Measurements from ENCODE around the gene ICE2.

Gene ICE2

DNA sequence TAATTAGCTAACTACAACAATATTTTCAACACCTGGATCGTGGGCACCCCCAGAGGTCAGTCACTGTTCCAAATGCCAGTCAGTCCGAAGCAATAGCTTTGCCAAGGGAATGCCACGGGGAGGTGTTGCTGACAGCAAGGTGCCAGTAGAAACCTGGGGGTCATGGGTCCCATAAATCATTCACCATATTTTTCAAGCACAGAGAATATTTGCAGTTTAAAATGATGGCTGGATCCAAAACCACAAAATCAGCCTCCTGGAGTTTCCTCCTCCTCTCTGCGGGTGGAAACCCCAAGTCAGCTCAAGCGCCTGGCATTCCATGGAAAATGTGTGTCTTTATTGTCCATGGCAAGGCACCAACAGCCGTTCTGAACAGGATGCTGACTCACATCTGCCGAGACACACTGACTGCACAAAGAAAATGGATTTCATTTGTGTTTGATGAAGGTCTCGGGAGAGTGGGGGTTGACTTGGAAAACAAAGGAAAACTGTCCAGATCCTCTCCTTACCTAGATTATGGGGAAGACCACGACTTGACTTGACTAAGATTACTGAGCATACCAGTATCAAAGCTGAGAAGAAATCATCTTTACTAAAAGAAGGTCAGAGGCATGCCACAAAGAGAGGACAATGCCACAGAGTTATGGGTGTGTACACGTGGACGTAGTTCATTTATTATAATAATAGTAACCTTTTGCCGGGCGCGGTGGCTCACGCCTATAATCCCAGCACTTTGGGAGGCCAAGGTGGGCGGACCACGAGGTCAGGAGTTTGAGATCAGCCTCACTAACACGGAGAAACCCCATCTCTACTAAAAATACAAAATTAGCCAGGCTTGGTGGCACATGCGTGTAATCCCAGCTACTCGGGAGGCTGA lies 107.5 kb downstream of the ICE2 start:
- H2BK12ac ChIP-seq (ENCODE audit: low read length) = no peak overlapping the region
- H3K4me3 ChIP-seq (ENCODE audit: low read length in 2 of 2) = no peak overlapping the region
- no peak overlapping the region for H3K9ac ChIP-seq (ENCODE audit: low read depth, low read length, poor library complexity)
- no peaks in the 10 kb centered on the region for H3K79me1 ChIP-seq (ENCODE audit: low read depth, low read length)
- H3K4me1 ChIP-seq (ENCODE audit: control insufficient read depth in 2 of 2, insufficient read depth in 1 of 2, low read depth in 1 of 2, low read length in 2 of 2) = peaks cover 24 to 30% of the 10 kb centered on the region in 2 donors
- H3K36me3 ChIP-seq (replicated peaks in 1 of 2; ENCODE audit: control insufficient read depth in 2 of 2, insufficient read depth in 2 of 2, low read length in 2 of 2) = no peaks in the 10 kb centered on the region
- no peak overlapping the region for H2BK15ac ChIP-seq (ENCODE audit: low read length)
- WGBS, 2 donors (ENCODE audit: extremely low coverage in 2 of 2, insufficient read length in 2 of 2, insufficient replicate concordance in 1 of 2) = no CpG with 5 or more reads among the region's 20 CpGs
- no peak overlapping the region for H4K91ac ChIP-seq (ENCODE audit: low read depth, low read length, poor library complexity)
- H4K8ac ChIP-seq (ENCODE audit: low read depth, low read length) = no peak overlapping the region
- H3K4ac ChIP-seq (ENCODE audit: low read length) = no peak overlapping the region
- no peak overlapping the region for H3K27ac ChIP-seq (replicated peaks; ENCODE audit: low read length)
- no peak overlapping the region for H2BK5ac ChIP-seq (ENCODE audit: low read length)
- H2BK120ac ChIP-seq (ENCODE audit: low read depth, low read length) = no peak overlapping the region
- no peaks in the 10 kb centered on the region for H3K27me3 ChIP-seq (ENCODE audit: control insufficient read depth in 3 of 3, insufficient read depth in 3 of 3, low read depth in 1 of 3, low read length in 3 of 3)
- H3K9me3 ChIP-seq (replicated peaks in 1 of 2; ENCODE audit: control insufficient read depth in 2 of 2, insufficient read depth in 1 of 2, low read depth in 1 of 2, low read length in 2 of 2) = peaks cover 0 to 4% of the 10 kb centered on the region in 2 donors
- no peak overlapping the region for H3K18ac ChIP-seq (ENCODE audit: low read length)
- H3K23ac ChIP-seq (ENCODE audit: low read depth, low read length, poor library complexity) = no peak overlapping the region
- DNase-seq (ENCODE audit: low spot score) = no peak
- no peak overlapping the region for H2AK5ac ChIP-seq (ENCODE audit: low read depth, low read length)
- H3K4me2 ChIP-seq (ENCODE audit: insufficient read depth, low read length, poor library complexity, severe bottlenecking) = no peak overlapping the region
- H2AFZ ChIP-seq (ENCODE audit: low read length) = peak overlapping the region; percentile 68
- no peak overlapping the region for H3K14ac ChIP-seq (ENCODE audit: low read length)

DNA sequence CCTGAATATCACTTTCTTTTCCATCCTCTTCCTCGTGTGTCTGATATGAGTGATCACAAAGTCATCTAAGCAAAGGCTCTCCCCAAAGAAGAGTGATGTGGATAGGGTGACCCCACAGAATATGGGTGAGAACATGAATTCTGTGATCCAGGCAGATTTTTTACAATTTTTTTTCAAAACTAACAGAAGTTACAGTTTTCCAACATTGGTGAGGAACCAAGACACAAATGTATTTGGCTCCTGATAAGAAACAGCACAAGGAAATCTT lies 108.1 kb downstream of the ICE2 start:
- Histone ChIP-seq H3K9me3 (replicated peaks in 1 of 2; ENCODE audit: control insufficient read depth in 2 of 2, insufficient read depth in 1 of 2, low read depth in 1 of 2, low read length in 2 of 2) (peaks cover 0 to 4% of the 10 kb centered on the region in 2 donors), H3K4me3 (ENCODE audit: low read length in 2 of 2) (no peak overlapping the region), H3K36me3 (replicated peaks in 1 of 2; ENCODE audit: control insufficient read depth in 2 of 2, insufficient read depth in 2 of 2, low read length in 2 of 2) (no peaks in the 10 kb centered on the region), H4K91ac (ENCODE audit: low read depth, low read length, poor library complexity) (no peak overlapping the region), H3K27ac (replicated peaks; ENCODE audit: low read length) (no peak overlapping the region), H4K8ac (ENCODE audit: low read depth, low read length) (no peak overlapping the region), H3K23ac (ENCODE audit: low read depth, low read length, poor library complexity) (no peak overlapping the region), H3K4me2 (ENCODE audit: insufficient read depth, low read length, poor library complexity, severe bottlenecking) (no peak overlapping the region), H3K4ac (ENCODE audit: low read length) (no peak overlapping the region), H2BK120ac (ENCODE audit: low read depth, low read length) (no peak overlapping the region), H3K14ac (ENCODE audit: low read length) (no peak overlapping the region), H2AK5ac (ENCODE audit: low read depth, low read length) (no peak overlapping the region), H3K27me3 (ENCODE audit: control insufficient read depth in 3 of 3, insufficient read depth in 3 of 3, low read depth in 1 of 3, low read length in 3 of 3) (no peaks in the 10 kb centered on the region), H3K79me1 (ENCODE audit: low read depth, low read length) (no peaks in the 10 kb centered on the region), H2AFZ (ENCODE audit: low read length) (peak overlapping the region; percentile 68), H2BK15ac (ENCODE audit: low read length) (no peak overlapping the region), H2BK5ac (ENCODE audit: low read length) (no peak overlapping the region), H3K9ac (ENCODE audit: low read depth, low read length, poor library complexity) (no peak overlapping the region), H3K18ac (ENCODE audit: low read length) (no peak overlapping the region), H2BK12ac (ENCODE audit: low read length) (no peak overlapping the region), H3K4me1 (ENCODE audit: control insufficient read depth in 2 of 2, insufficient read depth in 1 of 2, low read depth in 1 of 2, low read length in 2 of 2) (peaks cover 20 to 29% of the 10 kb centered on the region in 2 donors)
- DNase-seq (ENCODE audit: low spot score) = no peak
- no CpG with 5 or more reads among the region's 1 CpG for WGBS, 2 donors (ENCODE audit: extremely low coverage in 2 of 2, insufficient read length in 2 of 2, insufficient replicate concordance in 1 of 2)

DNA sequence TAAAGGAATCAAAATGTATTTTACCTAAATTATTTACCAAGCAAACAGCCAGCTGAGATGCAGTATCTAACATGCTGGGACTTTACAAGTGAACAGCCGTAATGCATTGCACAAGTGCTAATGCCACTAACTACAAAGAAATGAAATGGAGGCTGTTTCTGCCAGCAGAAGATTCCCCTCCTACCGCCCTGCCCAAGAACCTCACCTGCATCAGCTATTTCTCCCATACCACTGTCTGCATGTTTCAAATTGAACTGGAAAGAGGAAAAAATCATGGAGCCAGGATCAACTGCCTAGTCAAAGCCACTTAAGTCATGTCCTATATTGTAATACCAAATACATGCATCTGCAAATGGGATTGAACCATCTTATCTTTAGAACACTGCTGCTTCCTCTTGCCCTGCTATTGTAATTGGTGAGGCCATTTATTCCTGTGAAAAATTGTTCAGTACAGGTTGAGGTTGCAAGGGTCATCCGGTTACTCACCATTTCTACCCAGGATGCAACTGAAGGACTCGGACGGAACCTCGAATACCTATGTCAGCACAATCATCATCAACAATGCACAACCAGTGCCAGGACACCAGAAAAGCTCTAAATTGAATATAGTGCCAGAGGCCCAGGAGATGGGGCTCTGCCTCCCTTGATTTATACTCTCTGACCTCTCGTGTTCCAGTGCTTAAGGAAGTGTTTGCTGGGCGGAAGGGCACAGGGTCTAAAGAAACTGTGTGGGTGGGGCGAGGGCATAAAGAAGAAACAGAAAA lies 108.7 kb downstream of the ICE2 start:
- Histone ChIP-seq H3K27me3 (ENCODE audit: control insufficient read depth in 3 of 3, insufficient read depth in 3 of 3, low read depth in 1 of 3, low read length in 3 of 3) (no peaks in the 10 kb centered on the region), H3K79me1 (ENCODE audit: low read depth, low read length) (no peaks in the 10 kb centered on the region), H4K8ac (ENCODE audit: low read depth, low read length) (no peak overlapping the region), H3K36me3 (replicated peaks in 1 of 2; ENCODE audit: control insufficient read depth in 2 of 2, insufficient read depth in 2 of 2, low read length in 2 of 2) (no peaks in the 10 kb centered on the region), H3K4me1 (ENCODE audit: control insufficient read depth in 2 of 2, insufficient read depth in 1 of 2, low read depth in 1 of 2, low read length in 2 of 2) (peaks cover 16 to 24% of the 10 kb centered on the region in 2 donors), H3K18ac (ENCODE audit: low read length) (no peak overlapping the region), H2BK15ac (ENCODE audit: low read length) (no peak overlapping the region), H3K14ac (ENCODE audit: low read length) (no peak overlapping the region), H2AK5ac (ENCODE audit: low read depth, low read length) (no peak overlapping the region), H2BK120ac (ENCODE audit: low read depth, low read length) (no peak overlapping the region), H2AFZ (ENCODE audit: low read length) (no peak overlapping the region), H4K91ac (ENCODE audit: low read depth, low read length, poor library complexity) (no peak overlapping the region), H3K4me2 (ENCODE audit: insufficient read depth, low read length, poor library complexity, severe bottlenecking) (no peak overlapping the region), H2BK5ac (ENCODE audit: low read length) (no peak overlapping the region), H2BK12ac (ENCODE audit: low read length) (no peak overlapping the region), H3K9me3 (replicated peaks in 1 of 2; ENCODE audit: control insufficient read depth in 2 of 2, insufficient read depth in 1 of 2, low read depth in 1 of 2, low read length in 2 of 2) (peaks cover 0 to 4% of the 10 kb centered on the region in 2 donors), H3K9ac (ENCODE audit: low read depth, low read length, poor library complexity) (no peak overlapping the region), H3K23ac (ENCODE audit: low read depth, low read length, poor library complexity) (no peak overlapping the region), H3K4me3 (ENCODE audit: low read length in 2 of 2) (no peak overlapping the region), H3K4ac (ENCODE audit: low read length) (no peak overlapping the region), H3K27ac (replicated peaks; ENCODE audit: low read length) (no peak overlapping the region)
- DNase-seq (ENCODE audit: low spot score) = no peak
- no CpG with 5 or more reads among the region's 9 CpGs for WGBS, 2 donors (ENCODE audit: extremely low coverage in 2 of 2, insufficient read length in 2 of 2, insufficient replicate concordance in 1 of 2)

DNA sequence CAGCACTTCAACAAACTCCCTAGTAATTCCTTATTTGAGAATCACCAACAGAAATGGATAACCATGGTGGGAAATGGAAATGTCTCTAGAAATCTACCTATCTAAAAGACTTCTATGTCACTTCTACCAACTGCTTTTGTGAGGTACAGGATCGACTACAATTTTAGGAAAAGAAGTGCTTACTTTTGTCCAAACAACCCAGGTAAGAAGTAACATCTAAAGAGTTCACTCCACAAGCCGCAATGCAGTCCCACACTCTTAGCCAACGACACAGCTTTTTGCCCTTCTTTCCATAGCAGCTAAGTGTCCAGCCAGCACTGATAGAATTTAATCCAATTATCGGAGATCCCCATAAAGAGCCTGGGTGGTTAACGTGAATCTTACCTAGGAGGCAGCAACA lies 109.2 kb downstream of the ICE2 start:
- no peak overlapping the region for H2BK15ac ChIP-seq (ENCODE audit: low read length)
- no peak overlapping the region for H3K9ac ChIP-seq (ENCODE audit: low read depth, low read length, poor library complexity)
- peaks cover 14 to 18% of the 10 kb centered on the region in 2 donors for H3K4me1 ChIP-seq (ENCODE audit: control insufficient read depth in 2 of 2, insufficient read depth in 1 of 2, low read depth in 1 of 2, low read length in 2 of 2)
- H2BK12ac ChIP-seq (ENCODE audit: low read length) = no peak overlapping the region
- H3K36me3 ChIP-seq (replicated peaks in 1 of 2; ENCODE audit: control insufficient read depth in 2 of 2, insufficient read depth in 2 of 2, low read length in 2 of 2) = no peaks in the 10 kb centered on the region
- no peak overlapping the region for H3K4me2 ChIP-seq (ENCODE audit: insufficient read depth, low read length, poor library complexity, severe bottlenecking)
- H3K79me1 ChIP-seq (ENCODE audit: low read depth, low read length) = no peaks in the 10 kb centered on the region
- no peak overlapping the region for H3K14ac ChIP-seq (ENCODE audit: low read length)
- H2BK5ac ChIP-seq (ENCODE audit: low read length) = no peak overlapping the region
- no peaks in the 10 kb centered on the region for H3K27me3 ChIP-seq (ENCODE audit: control insufficient read depth in 3 of 3, insufficient read depth in 3 of 3, low read depth in 1 of 3, low read length in 3 of 3)
- H3K4ac ChIP-seq (ENCODE audit: low read length) = no peak overlapping the region
- H3K23ac ChIP-seq (ENCODE audit: low read depth, low read length, poor library complexity) = no peak overlapping the region
- no peak overlapping the region for H4K8ac ChIP-seq (ENCODE audit: low read depth, low read length)
- H2BK120ac ChIP-seq (ENCODE audit: low read depth, low read length) = no peak overlapping the region
- no peak overlapping the region for H3K27ac ChIP-seq (replicated peaks; ENCODE audit: low read length)
- no peak overlapping the region for H4K91ac ChIP-seq (ENCODE audit: low read depth, low read length, poor library complexity)
- H2AFZ ChIP-seq (ENCODE audit: low read length) = no peak overlapping the region
- H3K4me3 ChIP-seq (ENCODE audit: low read length in 2 of 2) = no peak overlapping the region
- H2AK5ac ChIP-seq (ENCODE audit: low read depth, low read length) = no peak overlapping the region
- DNase-seq (ENCODE audit: low spot score) = no peak
- WGBS, 2 donors (ENCODE audit: extremely low coverage in 2 of 2, insufficient read length in 2 of 2, insufficient replicate concordance in 1 of 2) = no CpG with 5 or more reads among the region's 5 CpGs
- H3K9me3 ChIP-seq (replicated peaks in 1 of 2; ENCODE audit: control insufficient read depth in 2 of 2, insufficient read depth in 1 of 2, low read depth in 1 of 2, low read length in 2 of 2) = peaks cover 0 to 4% of the 10 kb centered on the region in 2 donors
- H3K18ac ChIP-seq (ENCODE audit: low read length) = no peak overlapping the region

Data from neuronal stem cell (in vitro differentiated cells).